GM21528 (cell line): Measurements from ENCODE around the gene PRKAR1A.

Source experiments
- ATAC-seq: cut with Tn5 transposase; IDR thresholded peaks from one replicate; pipeline ENCODE4 v1.9.1; 2021; ENCODE audit warnings: mild to moderate bottlenecking, moderate library complexity; ENCODE audit not compliant: unreplicated experiment, low FRiP score

The PRKAR1A gene

DNA sequence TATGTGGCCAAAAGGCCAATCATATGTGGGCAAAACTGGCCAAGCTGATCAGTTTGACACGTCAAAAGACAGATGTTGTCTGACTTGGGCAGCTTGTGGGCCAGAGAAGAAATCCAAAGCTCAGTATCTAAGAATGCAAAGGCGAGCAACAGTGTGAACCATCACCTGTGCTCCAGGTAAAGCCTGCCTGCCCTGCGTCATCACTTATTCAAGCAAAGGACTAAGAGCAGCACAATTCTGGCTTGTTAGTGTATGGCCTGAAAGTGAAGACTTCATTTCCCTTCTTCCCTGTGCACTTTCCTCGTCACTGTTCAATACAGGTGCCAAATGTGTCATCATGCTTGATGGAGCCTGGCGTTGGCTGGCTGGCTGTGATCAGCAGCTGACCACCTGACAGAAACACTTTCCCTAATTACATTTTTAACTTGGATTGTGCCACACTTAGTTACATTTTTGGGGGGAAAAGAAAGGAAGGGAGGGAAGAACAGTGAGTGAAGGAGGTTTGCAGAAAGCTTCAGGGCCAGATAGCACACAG is 84.2 kb downstream of the PRKAR1A start:
- ATAC-seq = no peak

DNA sequence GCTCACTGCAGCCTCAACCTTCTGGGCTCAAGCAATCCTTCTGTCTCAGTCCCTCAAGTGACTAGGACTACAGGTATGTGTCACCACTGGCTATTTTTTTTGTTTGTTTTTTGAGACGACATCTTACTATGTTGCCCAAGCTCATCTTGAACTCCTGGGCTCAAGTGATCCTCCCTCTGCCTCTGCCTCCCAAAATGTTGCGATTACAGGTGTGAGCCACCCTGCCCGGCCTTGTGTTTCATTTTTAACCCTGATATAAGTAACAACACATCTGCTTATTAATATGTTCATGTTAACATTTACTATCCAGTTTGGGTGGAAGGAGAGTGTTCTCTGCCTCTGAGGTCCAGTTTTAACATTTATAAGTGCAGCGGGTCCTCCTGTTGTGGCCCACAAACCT is 85.8 kb downstream of the PRKAR1A start:
- ATAC-seq = no peak

DNA sequence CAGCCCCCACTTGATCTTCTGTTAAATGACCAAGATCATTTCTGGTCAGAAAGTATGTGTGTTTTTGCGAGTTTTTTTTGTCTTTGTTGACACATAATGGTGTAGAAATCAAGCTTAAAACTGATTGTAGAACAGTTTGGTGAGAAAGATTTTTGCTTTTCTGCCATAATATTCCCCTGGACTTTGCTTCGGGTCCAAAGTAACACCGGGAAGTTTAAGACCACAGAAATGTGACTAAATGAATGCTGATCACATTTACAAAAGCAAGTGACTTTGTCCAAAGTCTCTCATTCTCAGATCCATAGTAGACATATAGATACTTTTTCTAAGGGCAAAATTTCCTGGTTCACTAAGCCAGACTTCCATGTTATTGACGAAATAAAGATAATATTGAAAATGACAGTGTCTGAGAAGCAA is 86.3 kb downstream of the PRKAR1A start:
- no peak for ATAC-seq

DNA sequence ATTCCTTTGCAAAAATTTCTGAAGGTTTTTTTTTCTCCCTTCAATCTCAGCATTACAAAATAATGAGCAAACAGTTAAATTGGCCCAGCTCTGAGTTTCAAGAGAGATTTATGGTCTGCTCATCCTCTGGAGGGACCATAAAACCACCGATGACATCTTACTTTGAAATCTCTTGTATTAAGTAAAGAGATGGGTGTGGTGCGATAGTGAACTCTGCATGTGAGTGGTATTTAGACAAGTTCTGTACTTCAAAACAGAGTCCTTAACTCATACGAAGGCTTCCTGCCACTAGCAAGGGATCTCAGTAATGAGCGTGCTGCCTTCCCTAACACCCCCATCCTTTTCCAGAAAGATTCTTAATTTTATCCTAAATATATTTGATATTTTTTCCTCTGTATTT is 86.9 kb downstream of the PRKAR1A start:
- no peak for ATAC-seq

DNA sequence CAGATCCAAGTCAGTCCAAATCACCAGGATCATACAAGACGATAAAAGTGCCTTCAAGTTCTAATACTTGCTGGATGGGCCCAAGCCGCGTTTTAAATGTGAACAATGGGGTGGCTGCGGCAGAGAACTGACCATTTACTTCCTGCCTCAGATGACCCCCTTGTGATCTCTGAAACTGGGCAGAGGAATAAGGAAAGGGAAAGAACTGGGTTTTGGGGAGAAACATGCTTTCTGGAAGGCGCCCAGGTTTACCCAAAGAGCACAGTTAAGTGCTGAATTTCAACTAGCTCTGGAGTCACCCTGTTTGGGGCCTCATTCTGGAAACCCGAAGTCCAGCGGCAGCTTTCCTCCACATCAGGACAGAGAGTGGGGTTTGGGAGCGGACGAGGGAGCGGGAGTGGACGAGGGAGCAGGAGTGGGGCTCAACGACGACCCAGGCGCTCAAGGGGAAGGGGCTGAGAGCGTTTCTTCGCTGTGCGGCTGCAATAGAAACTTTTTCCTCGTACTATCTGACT is 87.4 kb downstream of the PRKAR1A start:
- no peak for ATAC-seq

DNA sequence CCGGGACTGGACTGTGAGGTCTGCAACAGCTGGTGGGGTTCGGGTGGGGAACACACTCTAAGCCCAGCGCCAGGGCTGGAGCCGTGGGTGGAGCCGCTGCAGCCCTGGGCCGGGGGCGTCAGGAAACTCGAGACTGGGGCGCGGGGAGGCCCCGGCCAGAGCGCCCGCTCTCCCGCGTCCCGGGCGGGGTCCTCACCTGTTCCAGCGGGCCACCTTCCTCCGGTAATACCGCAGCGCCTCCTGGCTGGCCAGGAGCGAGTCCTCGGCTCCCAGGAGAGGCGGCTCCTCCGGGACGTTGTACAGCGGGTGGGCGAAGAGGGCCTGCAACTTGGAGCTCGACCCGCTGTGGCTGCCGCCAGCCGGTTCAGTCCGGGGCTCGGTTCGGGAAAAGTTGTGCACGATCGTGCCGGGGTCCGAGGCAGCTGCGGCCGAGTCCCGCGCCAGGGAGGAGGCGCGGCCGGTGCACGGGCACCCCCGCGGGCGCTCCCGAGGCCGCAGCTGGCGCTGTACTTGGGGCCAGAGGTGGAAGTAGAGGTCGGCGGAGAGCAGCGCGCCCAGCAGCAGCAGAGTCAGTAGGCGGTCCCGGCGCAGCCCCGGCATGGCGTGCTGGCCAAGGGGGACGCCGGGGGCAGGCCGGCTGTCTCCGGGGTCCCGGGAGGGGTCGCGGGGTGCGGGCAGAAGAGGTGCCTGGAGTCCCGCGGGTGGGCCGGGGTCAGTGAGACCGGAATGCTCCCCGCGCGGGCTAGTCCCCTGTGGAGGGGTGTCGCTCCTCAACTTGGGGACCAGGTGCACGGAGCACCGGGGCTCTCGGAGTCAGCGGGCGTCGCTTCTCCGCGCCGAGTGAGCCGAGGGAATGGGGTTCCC is 88.1 kb downstream of the PRKAR1A start:
- ATAC-seq = no peak
